ENCODE data around the gene CARS2. TPM values are rescaled to one million over a fixed set of nuclear protein-coding genes. Genes with fewer than 3 reads are reported as not detected.

Gene CARS2
- total RNA-seq, 1 donor from 2014 or later, result 81.5 TPM

- DNase-seq (ENCODE audit: low read depth, low spot score), result no peak
- no peaks in the 10 kb centered on the region for H3K9me3 Mint-ChIP-seq
- H3K4me1 Mint-ChIP-seq, result peaks cover 22% of the 10 kb centered on the region
- no peak overlapping the region for H3K4me3 Mint-ChIP-seq
- no peaks in the 10 kb centered on the region for H3K27me3 Mint-ChIP-seq (ENCODE audit: low read depth)
- no peaks in the 10 kb centered on the region for H3K36me3 Mint-ChIP-seq (ENCODE audit: low read depth)
- H3K27ac Mint-ChIP-seq (ENCODE audit: unreplicated experiment), result no peak overlapping the region
- no peak for TF ChIP-seq CTCF (conservative IDR thresholded peaks at IDR 0.05)
These were observed 60.2 kb downstream of the CARS2 start for GRCh38 chr13:110645750-110646149.

GRCh38 chr13:110644892-110645521, 60.9 kb downstream of the CARS2 start:
- DNase-seq (ENCODE audit: low read depth, low spot score), result peak; percentile 49
- Mint-ChIP-seq H3K4me3 (no peak overlapping the region), H3K27ac (ENCODE audit: unreplicated experiment) (peak overlapping the region; percentile 27), H3K27me3 (ENCODE audit: low read depth) (no peaks in the 10 kb centered on the region), H3K9me3 (no peaks in the 10 kb centered on the region), H3K4me1 (peaks cover 22% of the 10 kb centered on the region), H3K36me3 (ENCODE audit: low read depth) (no peaks in the 10 kb centered on the region)
- peak; percentile 52 for TF ChIP-seq CTCF (conservative IDR thresholded peaks at IDR 0.05)

GRCh38 chr13:110643768-110644421, 62.0 kb downstream of the CARS2 start:
- H3K36me3 Mint-ChIP-seq (ENCODE audit: low read depth), result peaks cover 2% of the 10 kb centered on the region
- no peaks in the 10 kb centered on the region for H3K9me3 Mint-ChIP-seq
- DNase-seq (ENCODE audit: low read depth, low spot score), result no peak
- H3K27me3 Mint-ChIP-seq (ENCODE audit: low read depth), result no peaks in the 10 kb centered on the region
- H3K27ac Mint-ChIP-seq (ENCODE audit: unreplicated experiment), result no peak overlapping the region
- TF ChIP-seq CTCF (conservative IDR thresholded peaks at IDR 0.05), result no peak
- no peak overlapping the region for H3K4me3 Mint-ChIP-seq
- peaks cover 18% of the 10 kb centered on the region for H3K4me1 Mint-ChIP-seq

- H3K27ac Mint-ChIP-seq (ENCODE audit: unreplicated experiment), result no peak overlapping the region
- H3K9me3 Mint-ChIP-seq, result no peaks in the 10 kb centered on the region
- no peak for DNase-seq (ENCODE audit: low read depth, low spot score)
- TF ChIP-seq CTCF (conservative IDR thresholded peaks at IDR 0.05), result no peak
- no peaks in the 10 kb centered on the region for H3K27me3 Mint-ChIP-seq (ENCODE audit: low read depth)
- H3K4me3 Mint-ChIP-seq, result no peak overlapping the region
- H3K4me1 Mint-ChIP-seq, result peaks cover 12% of the 10 kb centered on the region
- H3K36me3 Mint-ChIP-seq (ENCODE audit: low read depth), result peaks cover 4% of the 10 kb centered on the region
These were observed 62.6 kb downstream of the CARS2 start for GRCh38 chr13:110643324-110643723.

GRCh38 chr13:110642291-110642981, 63.5 kb downstream of the CARS2 start:
- H3K36me3 Mint-ChIP-seq (ENCODE audit: low read depth), result peaks cover 4% of the 10 kb centered on the region
- H3K4me3 Mint-ChIP-seq, result no peak overlapping the region
- no peaks in the 10 kb centered on the region for H3K9me3 Mint-ChIP-seq
- no peak overlapping the region for H3K27ac Mint-ChIP-seq (ENCODE audit: unreplicated experiment)
- DNase-seq (ENCODE audit: low read depth, low spot score), result no peak
- H3K4me1 Mint-ChIP-seq, result peaks cover 5% of the 10 kb centered on the region
- TF ChIP-seq CTCF (conservative IDR thresholded peaks at IDR 0.05), result no peak
- no peaks in the 10 kb centered on the region for H3K27me3 Mint-ChIP-seq (ENCODE audit: low read depth)
